8988T (cell line): ENCODE data around the gene CRTAP.
"Not testable (repeated sequence)": the region's sequence is repeated elsewhere in the genome, so short reads cannot be mapped to it uniquely, and the experiment has no call there.

ENCODE experiments used
- DNase-seq: peaks from one replicate; pipeline ENCODE4 v3.0.0; 2011

The CRTAP gene

GRCh38 chr3:33144433-33144832 lies 30.6 kb downstream of the CRTAP start:
- DNase-seq: no peak

GRCh38 chr3:33145221-33145900 lies 31.5 kb downstream of the CRTAP start:
- DNase-seq: no peak

GRCh38 chr3:33145901-33146580 lies 32.2 kb downstream of the CRTAP start:
- DNase-seq: no peak

GRCh38 chr3:33146791-33147445 lies 33.1 kb downstream of the CRTAP start:
- no peak for DNase-seq

- DNase-seq: no peak
These were observed 35.5 kb downstream of the CRTAP start for GRCh38 chr3:33149342-33149741.

GRCh38 chr3:33152363-33153360 lies 38.8 kb downstream of the CRTAP start:
- no peak for DNase-seq

GRCh38 chr3:33153782-33154181 lies 40.0 kb downstream of the CRTAP start:
- DNase-seq: no peak

GRCh38 chr3:33155301-33155700 lies 41.5 kb downstream of the CRTAP start:
- DNase-seq: no peak

GRCh38 chr3:33159234-33159633 lies 45.4 kb downstream of the CRTAP start:
- no peak for DNase-seq

GRCh38 chr3:33159981-33160380 lies 46.2 kb downstream of the CRTAP start:
- DNase-seq: no peak

GRCh38 chr3:33162621-33163020 lies 48.8 kb downstream of the CRTAP start:
- not testable (repeated sequence) for DNase-seq

- no peak for DNase-seq
These were observed 51.6 kb downstream of the CRTAP start for GRCh38 chr3:33165372-33165771.

- no peak for DNase-seq
These were observed 52.3 kb downstream of the CRTAP start for GRCh38 chr3:33166095-33166494.

- DNase-seq: no peak
These were observed 53.5 kb downstream of the CRTAP start for GRCh38 chr3:33167284-33167683.

GRCh38 chr3:33167716-33168336 lies 54.0 kb downstream of the CRTAP start:
- DNase-seq: no peak

GRCh38 chr3:33170531-33170930 lies 56.7 kb downstream of the CRTAP start:
- no peak for DNase-seq

GRCh38 chr3:33171580-33171979 lies 57.8 kb downstream of the CRTAP start:
- no peak for DNase-seq

GRCh38 chr3:33173103-33173502 lies 59.3 kb downstream of the CRTAP start:
- DNase-seq: no peak

- DNase-seq: no peak
These were observed 59.9 kb downstream of the CRTAP start for GRCh38 chr3:33173672-33174071.

- no peak for DNase-seq
These were observed 60.3 kb downstream of the CRTAP start for GRCh38 chr3:33174095-33174494.

GRCh38 chr3:33174711-33175414 lies 61.0 kb downstream of the CRTAP start:
- no peak for DNase-seq

GRCh38 chr3:33179132-33179531 lies 65.3 kb downstream of the CRTAP start:
- DNase-seq: no peak
